ENCODE data around the gene MXD3.

- TF ChIP-seq POLR2AphosphoS5 (IDR thresholded peaks at IDR 0.05; ENCODE audit: low read depth, low read length) (no peak), SIN3A (IDR thresholded peaks at IDR 0.05; ENCODE audit: borderline replicate concordance, insufficient read depth, low read length) (0 out of 2 replicates have a peak, but pooled peaks have one; percentile 13), TAF1 (IDR thresholded peaks at IDR 0.05; ENCODE audit: borderline replicate concordance, insufficient read depth, low read length) (no peak), REST (IDR thresholded peaks at IDR 0.05; ENCODE audit: insufficient read depth in 1 of 2, low read depth in 2 of 2, low read length in 2 of 2) (no peak), FOXP2 (optimal IDR thresholded peaks at IDR 0.05; ENCODE audit: borderline replicate concordance, extremely low read depth, extremely low read length, insufficient read depth) (peak; percentile 72)
Observed at GRCh38 chr5:177357459-177358351, 46.0 kb upstream of the MXD3 start, which contains the start of gene RGS14.

Measured in PFSK-1 (cell line).